Measurements from ENCODE around the gene RAB5A. TPM values are rescaled to one million over a fixed set of nuclear protein-coding genes. Genes with fewer than 3 reads are reported as not detected.
"Not testable (repeated sequence)": the region's sequence is repeated elsewhere in the genome, so short reads cannot be mapped to it uniquely, and the experiment has no call there.

RAB5A gene
- total RNA-seq, 1 experiment from 2014 or later, result 75.4 TPM

DNA sequence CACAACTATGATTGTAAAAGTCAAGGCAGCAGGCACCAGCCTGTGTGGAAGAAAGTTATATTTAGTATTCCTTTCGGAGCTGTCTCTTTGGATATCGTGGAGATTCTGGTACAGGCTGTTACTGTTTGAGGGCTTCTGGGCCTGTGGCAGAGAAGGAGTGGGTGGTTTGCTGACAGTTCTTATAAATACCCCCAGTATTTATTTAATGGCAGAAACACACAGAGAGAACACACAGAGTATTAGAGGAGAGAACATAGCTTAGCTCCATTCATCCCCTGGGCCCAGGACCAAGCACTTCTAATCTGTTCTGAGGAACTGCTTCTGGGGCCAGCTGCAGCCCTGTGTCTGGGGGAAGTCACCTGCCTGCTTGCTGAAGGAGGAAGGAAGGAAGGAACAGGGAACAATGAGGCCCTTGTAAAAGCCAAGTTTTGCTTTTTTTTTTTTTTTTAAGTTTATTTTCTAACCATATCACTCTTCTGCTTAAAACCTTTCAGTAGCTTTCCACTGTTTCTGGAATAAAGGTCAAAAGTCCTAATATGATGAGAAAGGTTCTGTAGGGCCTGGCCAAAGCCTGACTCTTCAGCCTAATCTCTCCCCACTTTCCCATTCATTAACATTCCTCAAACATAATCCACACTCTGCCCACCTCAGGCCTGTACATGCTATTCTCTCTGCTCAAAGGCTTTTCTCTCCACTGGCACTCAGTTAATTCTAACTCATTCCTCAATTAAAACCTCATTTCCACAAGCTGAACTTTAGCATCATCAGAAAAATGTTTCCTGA is 76.9 kb downstream of the RAB5A start:
- Mint-ChIP-seq H3K4me1 (ENCODE audit: low read depth, unreplicated experiment) (peaks cover 16% of the 10 kb centered on the region), H3K36me3 (ENCODE audit: insufficient read depth, unreplicated experiment) (no peaks in the 10 kb centered on the region), H3K27ac (ENCODE audit: unreplicated experiment) (peak overlapping the region; percentile 10), H3K27me3 (ENCODE audit: unreplicated experiment) (no peaks in the 10 kb centered on the region), H3K4me3 (ENCODE audit: low read depth, unreplicated experiment) (no peak overlapping the region), H3K9me3 (ENCODE audit: low read depth, unreplicated experiment) (no peaks in the 10 kb centered on the region)
- DNase-seq, result peak; percentile 45
- CTCF ChIA-PET, result interaction anchor here (0.6 to 0.9 kb wide), 3 partner anchors 25 to 76 kb away, joined by 3 to 4 read pairs (median 3); no protein-coding TSS in a partner anchor
- TF ChIP-seq, protein P1, sequence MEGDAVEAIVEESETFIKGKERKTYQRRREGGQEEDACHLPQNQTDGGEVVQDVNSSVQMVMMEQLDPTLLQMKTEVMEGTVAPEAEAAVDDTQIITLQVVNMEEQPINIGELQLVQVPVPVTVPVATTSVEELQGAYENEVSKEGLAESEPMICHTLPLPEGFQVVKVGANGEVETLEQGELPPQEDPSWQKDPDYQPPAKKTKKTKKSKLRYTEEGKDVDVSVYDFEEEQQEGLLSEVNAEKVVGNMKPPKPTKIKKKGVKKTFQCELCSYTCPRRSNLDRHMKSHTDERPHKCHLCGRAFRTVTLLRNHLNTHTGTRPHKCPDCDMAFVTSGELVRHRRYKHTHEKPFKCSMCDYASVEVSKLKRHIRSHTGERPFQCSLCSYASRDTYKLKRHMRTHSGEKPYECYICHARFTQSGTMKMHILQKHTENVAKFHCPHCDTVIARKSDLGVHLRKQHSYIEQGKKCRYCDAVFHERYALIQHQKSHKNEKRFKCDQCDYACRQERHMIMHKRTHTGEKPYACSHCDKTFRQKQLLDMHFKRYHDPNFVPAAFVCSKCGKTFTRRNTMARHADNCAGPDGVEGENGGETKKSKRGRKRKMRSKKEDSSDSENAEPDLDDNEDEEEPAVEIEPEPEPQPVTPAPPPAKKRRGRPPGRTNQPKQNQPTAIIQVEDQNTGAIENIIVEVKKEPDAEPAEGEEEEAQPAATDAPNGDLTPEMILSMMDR (IDR thresholded peaks at IDR 0.05; ENCODE audit: unreplicated experiment), result no peak
- BruUV-seq (replicated peaks), result no TSS peak
- intact Hi-C loops (cut with micrococcal nuclease; ENCODE audit: unreplicated experiment), result no loop called here

DNA sequence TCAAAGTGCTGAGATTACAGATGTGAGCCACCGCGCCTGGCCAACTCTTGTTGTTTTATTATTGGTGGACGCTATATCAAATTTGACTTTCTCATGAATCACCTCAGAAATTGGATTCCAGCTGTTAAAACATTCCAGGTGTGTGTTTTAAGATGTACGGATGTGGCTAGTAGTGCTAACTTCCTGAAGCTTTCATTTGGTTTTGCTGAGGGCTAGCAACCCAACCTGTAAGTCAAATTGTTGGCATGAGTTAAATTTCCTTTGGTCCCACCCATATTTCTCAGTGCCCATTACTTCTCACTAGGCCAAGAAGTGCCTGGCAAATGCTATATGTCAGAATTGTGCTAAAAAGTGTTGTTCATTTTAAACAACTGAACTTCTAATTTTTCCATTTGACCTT is 80.2 kb downstream of the RAB5A start:
- Mint-ChIP-seq H3K9me3 (ENCODE audit: low read depth, unreplicated experiment) (no peaks in the 10 kb centered on the region), H3K27ac (ENCODE audit: unreplicated experiment) (no peak overlapping the region), H3K4me3 (ENCODE audit: low read depth, unreplicated experiment) (no peak overlapping the region), H3K27me3 (ENCODE audit: unreplicated experiment) (no peaks in the 10 kb centered on the region), H3K4me1 (ENCODE audit: low read depth, unreplicated experiment) (peaks cover 16% of the 10 kb centered on the region), H3K36me3 (ENCODE audit: insufficient read depth, unreplicated experiment) (no peaks in the 10 kb centered on the region)
- BruUV-seq (replicated peaks), result no TSS peak
- intact Hi-C loops (cut with micrococcal nuclease; ENCODE audit: unreplicated experiment), result no loop called here
- no peak for DNase-seq
- CTCF ChIA-PET, result no interaction called here
- TF ChIP-seq, protein P1 (IDR thresholded peaks at IDR 0.05; ENCODE audit: unreplicated experiment), result no peak

DNA sequence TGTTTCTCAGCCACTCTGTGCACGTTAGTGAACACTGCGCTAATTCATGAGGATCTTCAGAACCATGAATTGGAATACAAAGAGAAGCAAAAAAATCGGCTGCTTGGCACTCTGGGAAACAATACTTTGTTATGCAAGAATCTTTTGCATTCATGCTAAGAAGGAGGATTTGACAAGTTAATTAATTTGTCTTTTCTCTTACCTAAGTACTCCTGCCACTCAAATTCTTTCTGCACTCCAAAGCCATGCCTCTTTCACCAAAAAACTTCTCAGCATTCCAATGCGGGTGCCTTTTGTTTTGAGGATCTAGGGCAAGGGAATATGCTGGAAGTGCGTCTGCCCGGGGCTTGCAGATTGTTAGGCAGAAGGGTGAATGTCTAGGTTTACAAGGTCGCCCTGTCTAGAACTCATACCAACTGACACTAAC is 82.0 kb downstream of the RAB5A start:
- no peaks in the 10 kb centered on the region for H3K27me3 Mint-ChIP-seq (ENCODE audit: unreplicated experiment)
- intact Hi-C loops (cut with micrococcal nuclease; ENCODE audit: unreplicated experiment), result no loop called here
- H3K36me3 Mint-ChIP-seq (ENCODE audit: insufficient read depth, unreplicated experiment), result no peaks in the 10 kb centered on the region
- CTCF ChIA-PET, result no interaction called here
- no peak overlapping the region for H3K27ac Mint-ChIP-seq (ENCODE audit: unreplicated experiment)
- no peaks in the 10 kb centered on the region for H3K9me3 Mint-ChIP-seq (ENCODE audit: low read depth, unreplicated experiment)
- H3K4me1 Mint-ChIP-seq (ENCODE audit: low read depth, unreplicated experiment), result peaks cover 7% of the 10 kb centered on the region
- DNase-seq, result no peak
- H3K4me3 Mint-ChIP-seq (ENCODE audit: low read depth, unreplicated experiment), result no peak overlapping the region
- TF ChIP-seq, protein P1 (IDR thresholded peaks at IDR 0.05; ENCODE audit: unreplicated experiment), result no peak
- BruUV-seq (replicated peaks), result no TSS peak

DNA sequence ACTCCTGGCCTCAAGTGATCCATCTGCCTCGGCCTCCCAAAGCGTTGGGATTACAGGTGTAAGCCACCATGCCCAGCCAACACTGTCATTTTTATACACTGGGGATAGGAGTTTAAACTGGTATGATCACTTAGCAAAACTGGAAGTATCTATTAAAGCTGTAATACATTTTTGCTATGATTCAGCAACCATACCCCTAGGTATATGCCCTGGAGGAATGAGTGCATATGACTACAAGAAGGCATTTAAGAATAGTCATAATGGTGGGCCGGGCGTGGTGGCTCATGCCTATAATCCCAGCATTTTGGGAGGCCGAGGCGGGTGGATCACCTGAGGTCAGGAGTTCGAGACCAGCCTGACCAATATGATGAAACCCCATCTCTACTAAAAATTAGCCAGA is 85.0 kb downstream of the RAB5A start:
- H3K36me3 Mint-ChIP-seq (ENCODE audit: insufficient read depth, unreplicated experiment); H3K9me3 Mint-ChIP-seq (ENCODE audit: low read depth, unreplicated experiment): not testable (repeated sequence)

More for the DNA sequence above, 85.0 kb downstream of the RAB5A start:
- DNase-seq; H3K4me3 Mint-ChIP-seq (ENCODE audit: low read depth, unreplicated experiment); H3K27ac Mint-ChIP-seq (ENCODE audit: unreplicated experiment); H3K4me1 Mint-ChIP-seq (ENCODE audit: low read depth, unreplicated experiment); H3K27me3 Mint-ChIP-seq (ENCODE audit: unreplicated experiment); intact Hi-C loops (cut with micrococcal nuclease; ENCODE audit: unreplicated experiment); CTCF ChIA-PET; BruUV-seq (replicated peaks): not testable (repeated sequence)

Other genes with a start within 250 kb of the RAB5A start
- gene EFHB, start 12.9 kb upstream of the RAB5A start, total RNA-seq (2022), result not detected in 2 replicates
- not detected in 2 replicates for gene PP2D1, start 65.2 kb downstream of the RAB5A start, total RNA-seq (2022)
- 12.0 and 13.8 TPM in 2 replicates for gene KAT2B, start 93.3 kb downstream of the RAB5A start, total RNA-seq (2022)
- gene SGO1, start 239.1 kb downstream of the RAB5A start, total RNA-seq (2022), result 29.4 and 30.2 TPM in 2 replicates

Measured in Calu3 (cell line).